Astrocyte of the spinal cord (primary cell): ENCODE measurements around the gene CALML4.

Experiments
- DNase-seq: peaks from one replicate; pipeline ENCODE4 v3.0.0; 2011; ENCODE audit warnings: low read depth, low spot score
- H3K4me3 ChIP-seq: 2 replicates; pipeline ENCODE4 v1.5.1; 2011; ENCODE audit warnings: low read depth, mild to moderate bottlenecking, low read length, moderate library complexity
- in situ Hi-C: cut with HindIII; loops from 2 replicates; pipeline ENCODE4 v1.10.0; 2017; ENCODE audit warnings: low sequenced_read_pairs
- TF ChIP-seq, protein P1 (sequence below): IDR thresholded peaks from 2 replicates; pipeline ENCODE4 v1.5.1; 2012; ENCODE audit warnings: low read depth, mild to moderate bottlenecking, low read length, inconsistent platforms

The CALML4 gene

DNA sequence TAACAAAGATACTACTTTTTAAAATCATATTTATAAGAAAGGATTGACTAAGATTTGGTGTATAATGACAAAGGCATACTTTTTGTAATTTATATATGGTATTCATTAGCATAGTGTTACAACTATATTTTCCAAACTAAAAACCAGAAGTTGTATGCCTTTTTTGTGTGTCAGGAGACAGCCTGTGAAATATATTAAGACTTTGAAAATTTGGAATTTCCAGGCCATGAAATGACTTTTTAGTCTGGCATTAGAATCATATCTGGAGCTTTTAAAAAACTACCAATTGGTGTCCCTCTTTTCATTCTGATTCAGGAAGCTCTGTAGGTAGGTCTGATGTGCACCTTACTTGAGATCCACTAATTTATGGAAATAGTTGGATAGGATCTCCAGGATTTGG is 41.9 kb downstream of the CALML4 start:
- TF ChIP-seq, protein P1, sequence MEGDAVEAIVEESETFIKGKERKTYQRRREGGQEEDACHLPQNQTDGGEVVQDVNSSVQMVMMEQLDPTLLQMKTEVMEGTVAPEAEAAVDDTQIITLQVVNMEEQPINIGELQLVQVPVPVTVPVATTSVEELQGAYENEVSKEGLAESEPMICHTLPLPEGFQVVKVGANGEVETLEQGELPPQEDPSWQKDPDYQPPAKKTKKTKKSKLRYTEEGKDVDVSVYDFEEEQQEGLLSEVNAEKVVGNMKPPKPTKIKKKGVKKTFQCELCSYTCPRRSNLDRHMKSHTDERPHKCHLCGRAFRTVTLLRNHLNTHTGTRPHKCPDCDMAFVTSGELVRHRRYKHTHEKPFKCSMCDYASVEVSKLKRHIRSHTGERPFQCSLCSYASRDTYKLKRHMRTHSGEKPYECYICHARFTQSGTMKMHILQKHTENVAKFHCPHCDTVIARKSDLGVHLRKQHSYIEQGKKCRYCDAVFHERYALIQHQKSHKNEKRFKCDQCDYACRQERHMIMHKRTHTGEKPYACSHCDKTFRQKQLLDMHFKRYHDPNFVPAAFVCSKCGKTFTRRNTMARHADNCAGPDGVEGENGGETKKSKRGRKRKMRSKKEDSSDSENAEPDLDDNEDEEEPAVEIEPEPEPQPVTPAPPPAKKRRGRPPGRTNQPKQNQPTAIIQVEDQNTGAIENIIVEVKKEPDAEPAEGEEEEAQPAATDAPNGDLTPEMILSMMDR, result no peak
- no peak for DNase-seq
- no peak overlapping the region for H3K4me3 ChIP-seq
- in situ Hi-C loops, result no loop called here

DNA sequence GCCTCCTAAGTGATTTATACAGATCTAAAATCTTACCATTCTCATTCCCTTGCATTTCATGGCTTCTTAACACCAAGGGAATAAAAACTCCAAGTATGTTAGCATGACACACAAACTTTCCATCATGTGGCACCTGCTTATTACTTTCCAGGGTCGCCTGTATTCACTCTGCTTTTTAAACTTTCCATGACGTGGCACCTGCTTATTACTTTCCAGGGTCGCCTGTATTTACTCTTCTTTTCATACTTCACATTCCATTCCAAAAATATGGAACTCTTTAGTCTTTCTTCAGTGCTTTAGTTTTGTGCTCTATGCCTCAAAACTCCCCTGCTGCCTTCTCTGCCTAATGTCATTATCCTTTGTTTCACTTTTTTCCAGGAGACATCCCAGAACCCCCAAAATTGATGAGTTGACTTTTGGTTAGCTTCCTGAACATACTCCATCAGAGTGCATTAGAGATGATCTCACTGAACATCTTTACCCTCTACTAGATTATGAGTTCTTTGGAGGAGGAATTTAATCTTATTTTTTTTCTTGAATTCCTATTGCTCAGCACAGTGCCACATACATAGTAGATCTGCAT is 47.0 kb downstream of the CALML4 start:
- in situ Hi-C loops, result no loop called here
- TF ChIP-seq, protein P1, result no peak
- H3K4me3 ChIP-seq, result no peak overlapping the region
- no peak for DNase-seq

DNA sequence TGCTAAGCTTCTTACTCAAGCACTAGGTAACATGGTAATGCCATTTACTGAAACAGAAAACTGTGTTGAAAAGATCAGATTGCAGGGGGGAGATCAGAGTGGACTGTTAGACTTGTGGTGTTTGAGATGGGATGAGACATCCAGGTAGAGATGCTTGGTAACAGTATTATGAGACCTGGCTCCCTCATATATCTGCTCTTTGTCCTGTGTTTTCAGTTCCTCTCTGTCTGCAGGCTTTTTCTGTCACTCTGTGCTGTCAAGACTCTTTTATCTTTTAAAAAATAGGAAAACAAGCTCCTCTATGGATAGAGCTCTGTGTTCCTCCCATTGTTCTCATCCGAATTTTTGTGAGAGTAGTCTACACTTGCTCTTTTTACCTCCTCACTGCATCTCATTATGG is 48.1 kb downstream of the CALML4 start:
- no peak overlapping the region for H3K4me3 ChIP-seq
- in situ Hi-C loops, result no loop called here
- TF ChIP-seq, protein P1, result no peak
- no peak for DNase-seq

DNA sequence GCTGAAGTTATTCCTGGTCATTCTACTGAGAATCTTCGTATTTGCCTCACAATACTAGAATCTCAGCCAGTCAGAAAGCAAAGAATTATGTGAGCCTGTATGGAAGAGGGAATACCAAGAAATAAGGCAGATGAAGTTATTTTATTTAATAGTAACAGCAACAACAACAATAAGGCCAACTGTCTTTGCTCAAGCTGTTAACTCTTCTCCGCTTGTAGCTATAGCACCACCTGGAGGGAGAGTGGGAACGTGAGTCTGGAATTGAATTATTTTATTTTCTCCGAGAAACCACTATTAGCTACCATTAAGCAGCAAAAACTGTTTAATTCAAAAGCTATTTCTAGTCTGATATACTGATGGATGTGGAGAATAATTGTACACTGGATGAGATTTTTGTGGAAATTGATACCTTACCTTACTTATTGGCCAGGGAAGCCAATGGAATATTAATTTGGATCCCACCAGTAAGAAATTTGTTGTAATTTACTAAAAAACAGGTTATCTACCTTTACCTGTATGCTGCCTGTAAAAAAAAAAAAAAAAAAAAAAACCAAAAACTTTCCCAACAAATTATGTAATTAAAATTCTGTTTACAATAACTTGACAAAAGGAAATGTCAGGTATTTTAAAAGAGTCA is 50.1 kb downstream of the CALML4 start:
- peak; percentile 72 for DNase-seq
- H3K4me3 ChIP-seq, result no peak overlapping the region
- TF ChIP-seq, protein P1, result peak; percentile 76
- in situ Hi-C loops, result no loop called here

DNA sequence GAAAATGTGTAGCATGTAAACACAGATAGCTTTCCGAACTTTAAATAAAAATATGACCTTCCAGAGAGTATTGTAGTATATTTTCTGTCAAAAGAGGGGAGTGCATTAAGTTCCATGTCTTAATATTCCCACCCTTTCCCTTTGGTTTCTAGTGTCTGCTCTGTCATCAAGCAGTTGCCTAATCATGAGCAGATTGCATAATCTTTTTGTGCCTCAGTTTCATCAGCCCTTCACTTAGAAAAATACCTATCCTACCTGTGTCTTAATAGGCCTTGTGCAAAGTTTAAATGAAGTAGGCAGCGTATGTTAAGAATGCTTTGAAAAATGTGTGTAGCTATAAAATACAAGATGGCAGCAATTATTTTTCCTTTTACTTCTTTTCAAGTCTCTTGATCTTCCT is 52.8 kb downstream of the CALML4 start:
- in situ Hi-C loops, result no loop called here
- DNase-seq, result no peak
- TF ChIP-seq, protein P1, result no peak
- no peak overlapping the region for H3K4me3 ChIP-seq

DNA sequence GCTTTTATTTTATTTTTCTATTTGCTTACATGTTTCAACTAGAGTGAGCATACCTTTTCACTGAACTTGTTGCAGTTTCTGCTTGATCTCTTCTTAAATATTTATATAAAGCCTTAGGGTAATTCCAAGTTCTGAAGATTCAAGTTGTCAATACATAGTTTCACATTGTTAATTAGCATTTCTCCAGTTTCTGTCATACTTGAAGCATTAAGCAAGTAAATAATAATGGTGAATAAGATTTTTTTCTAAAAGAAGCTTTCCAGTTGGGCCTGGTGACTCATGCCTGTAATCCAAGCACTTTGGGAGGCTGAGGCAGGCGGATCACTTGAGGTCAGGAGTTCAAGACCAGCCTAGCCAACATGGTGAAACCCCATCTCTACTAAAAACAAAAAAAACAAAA is 53.9 kb downstream of the CALML4 start:
- TF ChIP-seq, protein P1, result no peak
- no peak overlapping the region for H3K4me3 ChIP-seq
- DNase-seq, result peak; percentile 6
- in situ Hi-C loops, result no loop called here
